ENCODE data around the gene TPRG1.

Gene TPRG1

GRCh38 chr3:189349772-189350171 lies 178.0 kb downstream of the TPRG1 start:
- H3K4me3 ChIP-seq (ENCODE audit: low read depth, low read length), result no peak overlapping the region

DNA sequence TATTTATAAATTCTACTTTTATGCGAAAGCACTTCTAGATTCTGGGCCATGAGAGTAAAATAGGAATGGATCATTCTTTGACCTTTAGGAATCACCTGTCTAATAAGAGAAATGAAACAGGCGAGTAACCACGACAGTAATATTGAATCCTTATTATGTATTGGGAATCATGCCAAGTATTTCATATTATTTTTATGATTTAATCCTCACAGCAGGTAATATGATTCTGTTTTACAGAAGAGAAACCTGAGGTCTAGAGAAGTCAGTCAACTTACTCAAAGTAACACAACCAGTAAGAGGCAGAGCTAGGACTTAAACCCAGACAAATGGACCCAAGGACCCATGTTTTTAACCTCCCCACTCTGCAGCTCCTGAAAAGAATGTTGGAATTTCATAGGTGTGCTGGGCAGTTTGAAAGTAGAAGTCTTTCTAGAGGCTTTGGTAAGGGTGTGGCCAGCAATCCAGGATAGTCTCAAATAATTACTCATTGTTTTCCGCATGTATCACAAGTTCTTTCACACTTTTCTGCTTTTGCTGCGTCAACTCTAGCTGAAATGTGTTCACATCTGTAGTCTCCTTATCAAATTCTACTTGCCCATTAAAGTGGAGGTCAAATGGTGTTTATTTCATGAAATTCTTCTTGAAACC lies 181.7 kb downstream of the TPRG1 start:
- no peak overlapping the region for H3K4me3 ChIP-seq (ENCODE audit: low read depth, low read length)

DNA sequence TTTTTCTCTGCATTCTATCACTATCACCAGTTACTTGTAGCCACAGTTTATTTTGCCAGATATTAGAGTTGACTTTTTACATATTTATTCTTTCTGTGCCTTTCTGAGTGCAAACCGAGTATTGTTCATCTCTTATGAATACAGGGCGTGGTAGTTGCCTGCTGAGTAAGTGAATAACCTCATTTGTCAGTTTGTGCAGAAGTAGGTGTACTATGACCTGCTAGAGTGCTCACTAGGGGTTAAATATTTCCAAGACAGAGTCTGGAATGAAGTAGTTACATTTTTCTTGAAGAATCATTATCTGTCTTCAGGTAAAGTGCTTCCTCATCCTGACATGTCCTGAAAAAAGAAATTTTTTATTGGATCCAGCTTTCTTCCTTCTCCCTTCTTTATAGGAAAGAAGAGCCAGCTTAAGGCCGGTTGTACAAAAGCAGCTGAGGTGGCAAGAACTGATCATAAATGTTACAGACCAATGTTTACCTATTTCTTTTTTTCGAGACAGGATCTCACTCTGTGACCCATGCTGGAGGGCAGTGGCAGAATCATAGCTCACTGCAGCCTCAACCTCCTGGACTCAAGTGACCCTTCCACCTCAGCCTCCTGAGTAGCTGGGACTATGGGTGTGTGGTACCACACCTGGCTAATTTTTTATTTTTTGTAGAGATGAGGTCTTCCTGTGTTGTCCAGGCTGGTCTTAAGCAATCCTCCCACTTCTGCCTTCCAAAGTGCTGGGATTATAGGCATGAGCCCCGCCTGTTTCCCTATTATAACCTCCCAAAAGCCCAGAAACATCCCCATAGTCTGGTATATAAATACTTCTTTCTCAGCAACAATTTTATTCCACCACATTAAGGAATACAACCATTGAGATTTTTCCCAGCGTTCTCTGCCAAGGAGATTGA lies 182.5 kb downstream of the TPRG1 start:
- H3K4me3 ChIP-seq (ENCODE audit: low read depth, low read length), result no peak overlapping the region

DNA sequence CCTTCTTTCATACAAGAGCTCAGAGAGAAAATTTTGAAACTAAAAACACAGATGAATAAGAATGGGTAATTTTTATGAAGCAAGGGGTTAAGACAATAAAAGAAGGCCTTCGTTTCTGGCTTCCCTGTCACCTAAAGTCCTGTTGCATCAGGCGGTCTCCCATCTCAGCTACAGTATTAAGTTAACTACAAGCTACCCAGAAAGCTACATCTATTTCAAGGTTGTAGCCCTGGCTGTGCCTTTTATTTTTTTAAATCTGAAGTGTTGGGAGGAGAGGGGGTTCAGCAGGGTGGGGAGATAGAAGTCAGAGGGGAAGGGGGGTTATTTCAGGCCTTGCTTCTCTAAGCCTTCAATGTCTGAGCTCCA lies 183.3 kb downstream of the TPRG1 start:
- H3K4me3 ChIP-seq (ENCODE audit: low read depth, low read length), result no peak overlapping the region

DNA sequence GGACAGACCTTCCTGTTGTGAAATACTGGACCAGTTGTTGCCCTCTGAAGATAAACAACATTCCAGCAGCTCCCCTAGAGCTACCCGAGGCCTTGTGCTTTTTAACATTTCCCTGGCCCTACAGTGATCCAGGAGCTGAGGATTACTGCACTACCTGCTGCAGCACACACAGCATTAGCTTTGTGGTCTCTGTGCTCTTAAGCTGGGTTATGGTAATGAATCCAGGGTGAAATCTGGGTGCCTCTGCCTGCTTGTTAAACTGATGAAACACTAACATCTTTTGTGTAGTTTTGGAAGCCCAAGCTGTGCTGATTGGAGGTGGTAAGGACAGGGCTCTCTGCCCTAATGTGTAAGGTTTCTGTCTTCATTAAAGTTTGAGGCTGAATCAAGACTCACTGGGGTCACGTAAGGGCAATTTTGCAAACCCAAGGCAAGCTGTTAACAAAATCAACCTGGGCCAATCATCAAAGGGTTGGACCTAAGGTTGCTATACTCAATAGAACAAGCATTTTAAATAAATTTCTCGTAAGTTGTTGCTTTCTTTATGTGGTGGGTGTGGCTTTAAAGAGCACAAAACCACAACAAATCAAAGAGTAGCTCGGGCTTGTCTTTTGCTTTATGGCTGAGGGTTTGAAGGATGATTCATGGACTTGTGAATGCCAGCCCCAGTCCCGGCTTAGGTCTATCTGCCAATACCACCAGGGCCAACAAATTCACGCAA lies 183.9 kb downstream of the TPRG1 start:
- H3K4me3 ChIP-seq (ENCODE audit: low read depth, low read length), result no peak overlapping the region

DNA sequence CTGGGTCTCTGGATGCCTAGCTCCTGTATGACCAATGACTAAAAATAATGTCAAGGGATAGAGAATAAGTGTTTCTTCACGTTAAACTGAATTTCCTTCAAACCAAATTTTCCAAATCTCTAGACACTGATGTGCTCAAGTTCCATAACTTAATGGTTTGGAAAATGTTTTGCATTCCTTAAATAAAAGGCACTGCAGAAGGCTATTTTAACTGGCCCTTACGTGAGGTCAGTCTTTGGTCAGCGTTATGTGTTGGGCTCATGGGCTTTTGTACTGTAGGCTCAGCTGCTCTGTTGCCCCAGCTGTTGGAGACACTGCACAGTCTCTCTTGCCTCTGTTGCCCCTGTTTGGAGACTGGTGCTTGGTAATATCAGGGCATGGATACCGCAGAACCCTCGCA lies 188.5 kb downstream of the TPRG1 start:
- H3K4me3 ChIP-seq (ENCODE audit: low read depth, low read length), result no peak overlapping the region

DNA sequence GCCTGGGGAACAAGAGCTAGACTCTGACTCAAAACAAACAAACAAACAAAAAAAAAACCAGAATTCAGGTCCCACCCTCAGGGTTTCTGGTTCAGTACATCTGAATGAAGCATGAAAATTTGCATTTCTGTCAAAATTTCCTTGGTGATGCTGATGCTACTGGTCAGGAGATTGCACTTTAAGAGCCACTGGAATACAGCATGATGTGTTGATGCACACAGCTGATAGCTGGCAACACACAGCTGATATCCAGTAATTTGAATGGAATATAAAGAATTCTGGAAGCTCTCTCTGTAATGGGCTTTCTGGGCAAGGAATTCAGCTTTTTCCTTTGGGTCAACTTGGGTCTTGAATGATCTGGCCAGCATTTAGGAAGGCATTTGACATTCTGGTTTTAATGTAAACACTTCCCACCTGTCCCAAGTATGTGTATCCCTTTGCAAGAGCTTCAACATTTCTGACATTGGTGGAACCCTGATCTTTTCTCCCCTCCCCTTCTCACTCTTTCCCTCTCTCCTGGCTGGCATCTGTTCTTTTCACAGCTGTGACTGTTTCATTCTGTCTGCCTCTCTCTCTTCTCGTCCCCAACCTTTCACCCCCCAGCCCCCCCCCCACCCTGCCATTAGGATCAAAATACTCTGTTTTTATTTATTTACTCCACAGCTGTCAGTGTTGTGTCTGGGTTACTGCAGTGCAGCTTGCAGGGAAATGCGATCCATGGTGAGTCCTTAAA lies 189.5 kb downstream of the TPRG1 start:
- H3K4me3 ChIP-seq (ENCODE audit: low read depth, low read length), result no peak overlapping the region

DNA sequence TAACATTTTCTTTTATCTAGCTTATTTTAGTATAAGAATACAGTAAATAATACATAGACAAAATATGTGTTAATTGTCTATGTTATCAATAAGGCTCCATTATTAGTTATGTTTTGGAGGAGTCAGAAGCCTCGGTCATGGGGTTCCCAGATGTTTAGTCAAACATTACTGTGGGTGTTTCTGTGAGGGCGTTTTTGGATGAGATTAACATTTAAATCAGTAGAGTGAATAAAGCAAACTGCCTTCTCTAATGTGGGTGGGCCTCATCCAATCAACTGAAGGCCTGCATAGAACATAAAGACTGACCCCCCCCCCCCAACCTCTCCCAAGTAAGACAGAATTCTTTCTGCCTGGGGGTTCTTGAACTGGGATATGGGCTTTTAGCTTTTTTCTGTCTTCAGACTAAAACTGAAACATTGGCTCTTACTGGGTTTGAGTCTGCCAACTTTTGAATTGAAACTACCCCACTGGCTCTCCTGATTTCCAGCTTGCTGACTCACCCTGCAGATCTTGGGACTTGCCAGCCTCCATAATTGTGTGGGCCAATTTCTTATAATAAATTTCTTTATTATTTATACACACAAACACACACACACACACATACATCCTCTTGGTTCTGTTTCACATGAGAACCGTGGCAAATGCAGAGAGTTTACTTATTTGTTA lies 192.0 kb downstream of the TPRG1 start:
- no peak overlapping the region for H3K4me3 ChIP-seq (ENCODE audit: low read depth, low read length)

DNA sequence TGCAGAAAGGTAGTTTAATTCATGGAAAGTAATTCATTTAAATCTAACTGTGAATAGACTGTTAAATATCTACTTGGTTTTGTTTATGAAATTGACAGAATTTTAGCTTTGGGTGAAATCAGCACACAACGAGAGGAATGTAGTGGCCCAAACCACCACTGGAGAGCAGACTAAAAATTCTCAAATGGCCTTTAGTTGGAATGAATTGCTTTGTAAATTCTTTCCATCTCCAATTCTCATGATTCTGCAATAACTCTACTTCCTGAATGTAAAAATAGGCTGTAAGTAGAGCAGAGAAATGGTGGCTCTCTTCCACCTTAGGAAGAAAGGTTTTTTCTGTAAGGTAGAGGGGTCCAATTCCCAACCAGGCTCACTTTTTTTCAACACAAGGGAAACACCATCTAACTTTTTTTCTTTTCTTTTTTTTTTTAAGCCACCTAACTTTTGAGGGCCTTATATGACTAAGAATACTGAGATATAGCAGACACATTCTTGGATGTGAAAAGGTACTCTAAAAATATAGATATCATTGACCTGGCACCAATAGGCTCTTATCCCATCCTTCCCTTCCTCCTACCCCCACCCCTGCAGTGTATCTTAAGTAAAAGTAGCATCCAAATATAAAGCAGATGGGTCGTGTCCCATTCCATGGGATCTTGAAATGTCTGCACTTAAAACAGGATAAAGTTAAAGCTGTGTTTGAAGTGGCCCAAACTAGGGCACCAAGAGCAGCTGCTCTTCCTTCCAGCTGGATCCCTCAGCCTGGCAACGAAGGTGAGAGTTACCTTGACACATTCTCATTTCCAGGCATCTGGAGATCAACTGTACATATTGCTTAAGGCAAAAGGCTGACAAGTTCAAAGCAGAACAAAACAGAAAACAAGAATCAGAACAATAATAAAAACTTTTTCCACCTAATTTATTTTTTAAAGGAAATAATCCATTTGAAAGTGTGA lies 194.1 kb downstream of the TPRG1 start:
- H3K4me3 ChIP-seq (ENCODE audit: low read depth, low read length), result no peak overlapping the region

DNA sequence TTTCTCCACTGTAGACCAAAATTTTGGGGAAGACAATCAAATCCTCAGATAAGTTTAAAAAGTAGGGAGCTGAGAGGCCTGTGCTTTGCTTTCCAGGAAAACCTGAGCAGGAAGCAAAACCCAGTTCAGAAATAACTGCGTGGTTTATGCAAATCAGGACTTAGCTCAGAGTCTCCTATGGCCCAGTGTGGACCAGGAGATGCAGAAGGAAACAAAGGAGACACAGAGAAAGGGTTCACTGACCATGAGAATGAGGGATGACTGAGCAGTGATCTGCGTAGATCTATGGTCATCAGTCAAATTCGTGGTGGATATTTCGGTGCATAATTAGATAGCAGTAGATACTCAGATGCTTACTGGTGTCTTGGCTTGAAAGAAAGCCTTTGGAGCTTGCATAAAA lies 196.6 kb downstream of the TPRG1 start:
- no peak overlapping the region for H3K4me3 ChIP-seq (ENCODE audit: low read depth, low read length)

- H3K4me3 ChIP-seq (ENCODE audit: low read depth, low read length), result no peak overlapping the region
Measured at GRCh38 chr3:189369636-189370035, 197.9 kb downstream of the TPRG1 start.

DNA sequence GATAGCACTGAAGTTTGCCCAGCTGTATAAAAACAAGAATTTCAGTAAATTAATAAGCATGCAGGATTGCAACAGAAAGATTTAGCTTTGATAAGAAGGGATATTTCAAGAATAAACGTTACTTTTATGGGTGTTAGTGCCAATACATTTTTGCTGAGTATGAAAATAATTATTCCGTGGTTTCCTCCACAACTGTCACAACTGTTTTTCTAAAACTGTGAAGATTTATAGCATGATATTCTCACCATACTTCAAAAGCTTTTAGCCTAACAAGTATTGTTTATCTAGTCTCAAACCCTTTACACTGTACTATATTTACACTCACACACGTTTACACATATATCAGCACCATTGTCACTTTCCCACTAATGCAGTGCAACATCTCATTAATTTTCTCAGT lies 200.5 kb downstream of the TPRG1 start:
- H3K4me3 ChIP-seq (ENCODE audit: low read depth, low read length), result no peak overlapping the region
